GM12878 (cell line): ENCODE measurements around the gene TAF10. TPM values are rescaled to one million over a fixed set of nuclear protein-coding genes. Genes with fewer than 3 reads are reported as not detected.

Source experiments
- ATF7 ChIP-seq: fragments of 450-650 bp; IDR thresholded peaks from 2 replicates; pipeline ENCODE4 v1.6.1; 2016; ENCODE audit warnings: low read depth, mild to moderate bottlenecking
- EP300 ChIP-seq, 2 experiments: fragments of 150-350 bp in 1 of 2; IDR thresholded peaks; 2 replicates each; pipeline ENCODE4 v1.6.1; 2011 to 2012; ENCODE audit warnings: low read depth in 2 of 2, low read length in 2 of 2, borderline replicate concordance in 1 of 2, improper control_type of control experiment in 1 of 2, inconsistent platforms in 1 of 2; ENCODE audit not compliant: control insufficient read depth in 1 of 2
- ESRRA ChIP-seq: IDR thresholded peaks from 2 replicates; pipeline ENCODE4 v1.6.1; 2012; ENCODE audit warnings: mild to moderate bottlenecking, low read length, improper control_type of control experiment
- GATAD2B ChIP-seq: fragments of 450-650 bp; conservative IDR thresholded peaks from 2 replicates; pipeline ENCODE4 v1.6.1; 2017; ENCODE audit warnings: low read depth, mild to moderate bottlenecking, moderate library complexity
- MAX ChIP-seq: IDR thresholded peaks from 2 replicates; pipeline ENCODE4 v1.6.1; 2012; ENCODE audit warnings: low read depth, low read length, improper control_type of control experiment
- RELB ChIP-seq: fragments of 450-650 bp; IDR thresholded peaks from 2 replicates; pipeline ENCODE4 v1.6.1; 2017; ENCODE audit warnings: low read depth, mild to moderate bottlenecking, moderate library complexity
- SMARCA5 ChIP-seq: fragments of 450-650 bp; IDR thresholded peaks from 2 replicates; pipeline ENCODE4 v1.6.1; 2017; ENCODE audit warnings: mild to moderate bottlenecking
- TCF7 ChIP-seq: IDR thresholded peaks from 2 replicates; pipeline ENCODE4 v1.6.1; 2014; ENCODE audit warnings: antibody characterized with exemption, borderline replicate concordance
- ZBED1 ChIP-seq: IDR thresholded peaks from 2 replicates; pipeline ENCODE4 v1.6.1; 2016; ENCODE audit warnings: borderline replicate concordance
- ZNF207 ChIP-seq: fragments of 450-650 bp; IDR thresholded peaks from 2 replicates; pipeline ENCODE4 v1.6.1; 2014; ENCODE audit warnings: antibody characterized with exemption, mild to moderate bottlenecking, borderline replicate concordance
- ZNF687 ChIP-seq: fragments of 450-650 bp; IDR thresholded peaks from 2 replicates; pipeline ENCODE4 v1.6.1; 2017; ENCODE audit warnings: mild to moderate bottlenecking, moderate library complexity
- polyA plus RNA-seq, 11 experiments: library from polyadenylated mRNA; depleted of rRNA in 4 of 11; unstranded in 6 of 11; stranded (reverse) in 5 of 11; fragments of >200 nt; fragmentation: Nextera tagmentation in 4 of 11; fragmentation: Illumina TruSeq in 1 of 11; extraction: Ambion mirVana in 4 of 11; extraction: Trizol in 1 of 11; gene quantifications; 1 replicate in 1 of 11; 2 replicates in 10 of 11; pipeline versions ENCODE4 v1.2.1 to v1.2.3, GENCODE V29; 2011 to 2016; ENCODE audit warnings: inconsistent platforms in 2 of 11, missing spikeins in 2 of 11, low read depth in 1 of 11
- total RNA-seq, 4 experiments: library from RNA; depleted of rRNA in 3 of 4; stranded (reverse); fragments of >200 nt in 3 of 4; fragmentation: Illumina TruSeq in 1 of 4; extraction: Trizol in 1 of 4; gene quantifications; 2 replicates each; pipeline versions ENCODE4 v1.2.1 to v1.2.3, GENCODE V29; 2013 to 2021
- TF ChIP-seq, protein P1 (sequence below): fragments of 450-650 bp; IDR thresholded peaks from 2 replicates; pipeline ENCODE4 v1.6.1; 2017; ENCODE audit warnings: mild to moderate bottlenecking, low read depth, inconsistent platforms; ENCODE audit not compliant: poor library complexity, severe bottlenecking

The TAF10 gene
- total and polyA plus RNA-seq, 10 of the 15 experiments (the other 5 are each of a cell fraction or from before 2014, with no cell fraction given): 26.7 to 251 (median 149) TPM

DNA sequence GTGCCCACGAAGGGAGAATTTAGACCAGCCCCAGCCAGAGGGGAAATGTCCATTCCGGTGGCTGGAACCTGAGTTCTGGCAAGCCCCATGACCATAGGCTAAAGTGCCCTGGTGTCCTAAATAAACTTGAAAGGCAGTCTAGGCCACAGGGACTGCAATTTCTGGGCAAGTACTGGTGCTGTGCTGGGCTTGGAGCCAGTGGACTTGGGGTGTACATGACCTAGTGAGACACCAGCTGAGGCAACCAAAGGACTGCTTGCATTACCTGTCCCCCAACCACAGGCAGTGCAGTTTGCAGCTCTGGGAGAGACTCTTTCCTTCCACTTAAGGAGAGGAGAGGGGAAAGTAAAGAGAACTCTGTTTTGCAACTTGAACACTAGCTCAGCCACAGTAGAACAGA, 32.3 kb downstream of the TAF10 start (continued):
- TF ChIP-seq RELB (no peak), SMARCA5 (no peak), TCF7 (no peak), MAX (no peak), ZBED1 (no peak), ATF7 (no peak), ESRRA (no peak), ZNF687 (no peak), EP300 (IDR thresholded peaks at IDR 0.05; ENCODE audit: borderline replicate concordance in 1 of 2, control insufficient read depth in 1 of 2, low read depth in 2 of 2, low read length in 2 of 2) (no peak), GATAD2B (no peak), ZNF207 (no peak)
- TF ChIP-seq, protein P1, sequence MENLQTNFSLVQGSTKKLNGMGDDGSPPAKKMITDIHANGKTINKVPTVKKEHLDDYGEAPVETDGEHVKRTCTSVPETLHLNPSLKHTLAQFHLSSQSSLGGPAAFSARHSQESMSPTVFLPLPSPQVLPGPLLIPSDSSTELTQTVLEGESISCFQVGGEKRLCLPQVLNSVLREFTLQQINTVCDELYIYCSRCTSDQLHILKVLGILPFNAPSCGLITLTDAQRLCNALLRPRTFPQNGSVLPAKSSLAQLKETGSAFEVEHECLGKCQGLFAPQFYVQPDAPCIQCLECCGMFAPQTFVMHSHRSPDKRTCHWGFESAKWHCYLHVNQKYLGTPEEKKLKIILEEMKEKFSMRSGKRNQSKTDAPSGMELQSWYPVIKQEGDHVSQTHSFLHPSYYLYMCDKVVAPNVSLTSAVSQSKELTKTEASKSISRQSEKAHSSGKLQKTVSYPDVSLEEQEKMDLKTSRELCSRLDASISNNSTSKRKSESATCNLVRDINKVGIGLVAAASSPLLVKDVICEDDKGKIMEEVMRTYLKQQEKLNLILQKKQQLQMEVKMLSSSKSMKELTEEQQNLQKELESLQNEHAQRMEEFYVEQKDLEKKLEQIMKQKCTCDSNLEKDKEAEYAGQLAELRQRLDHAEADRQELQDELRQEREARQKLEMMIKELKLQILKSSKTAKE: no peak
